DMS 273 treated with DMSO at 0.1 percent for 48 hours (cell line): ENCODE results near the gene MPP2.
"Not testable (repeated sequence)": the region's sequence is repeated elsewhere in the genome, so short reads cannot be mapped to it uniquely, and the experiment has no call there.

Experiments
- DNase-seq: peaks from one replicate; lab custom pipeline; 2025; lab: John Stamatoyannopoulos, UW

The MPP2 gene

DNA sequence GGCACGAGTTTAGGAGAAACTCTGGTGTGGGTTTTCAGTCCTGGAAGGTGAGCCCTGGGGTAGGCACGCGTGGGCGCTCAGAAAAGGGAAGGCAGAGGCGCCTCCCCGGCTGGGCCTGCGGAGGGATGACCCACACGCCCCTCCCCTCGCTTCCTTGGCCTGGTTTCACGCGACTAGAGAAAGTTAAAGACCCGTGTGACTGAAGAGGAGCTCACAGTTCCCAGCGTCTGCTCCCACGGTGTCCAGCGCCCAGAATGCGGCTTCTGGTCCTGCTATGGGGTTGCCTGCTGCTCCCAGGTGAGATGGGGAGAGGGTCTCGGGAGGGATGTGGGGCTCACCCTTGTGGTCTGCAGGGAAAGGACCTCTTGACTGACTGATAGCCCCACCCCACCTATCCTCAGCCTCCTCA is 60.4 kb downstream of the MPP2 start, which contains the start of gene CD300LG:
Gene CD300LG, plus strand, starts transcription at position 214 of the 409 bp plus-strand sequence. Its CDS starts 41 bp downstream, at position 255.
- DNase-seq = no peak

GRCh38 chr17:43846221-43846712 is 61.1 kb downstream of the MPP2 start:
- DNase-seq = peak; percentile 43

DNA sequence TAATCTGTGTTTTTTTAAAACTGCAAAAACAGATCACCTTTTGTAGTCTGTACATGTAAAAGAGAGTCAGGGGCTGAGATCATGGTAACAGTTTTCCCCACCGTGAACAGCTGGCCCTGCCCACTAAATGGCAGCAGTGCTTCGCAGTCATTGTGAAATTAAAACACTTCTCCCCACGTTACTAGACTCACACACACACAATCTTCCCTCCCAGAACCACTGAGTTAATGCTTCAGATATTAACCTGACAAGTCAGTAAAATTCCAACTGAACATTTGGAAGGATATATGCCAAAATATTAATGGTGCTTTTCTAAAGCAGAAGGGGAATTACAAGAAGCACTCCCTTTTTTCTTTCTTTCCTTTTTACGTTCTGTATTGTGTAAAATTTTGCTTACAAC is 61.6 kb downstream of the MPP2 start:
- DNase-seq = no peak

- DNase-seq = no peak
These were observed 63.1 kb downstream of the MPP2 start for GRCh38 chr17:43844241-43844640.

GRCh38 chr17:43842975-43843325 is 64.4 kb downstream of the MPP2 start:
- DNase-seq = no peak

DNA sequence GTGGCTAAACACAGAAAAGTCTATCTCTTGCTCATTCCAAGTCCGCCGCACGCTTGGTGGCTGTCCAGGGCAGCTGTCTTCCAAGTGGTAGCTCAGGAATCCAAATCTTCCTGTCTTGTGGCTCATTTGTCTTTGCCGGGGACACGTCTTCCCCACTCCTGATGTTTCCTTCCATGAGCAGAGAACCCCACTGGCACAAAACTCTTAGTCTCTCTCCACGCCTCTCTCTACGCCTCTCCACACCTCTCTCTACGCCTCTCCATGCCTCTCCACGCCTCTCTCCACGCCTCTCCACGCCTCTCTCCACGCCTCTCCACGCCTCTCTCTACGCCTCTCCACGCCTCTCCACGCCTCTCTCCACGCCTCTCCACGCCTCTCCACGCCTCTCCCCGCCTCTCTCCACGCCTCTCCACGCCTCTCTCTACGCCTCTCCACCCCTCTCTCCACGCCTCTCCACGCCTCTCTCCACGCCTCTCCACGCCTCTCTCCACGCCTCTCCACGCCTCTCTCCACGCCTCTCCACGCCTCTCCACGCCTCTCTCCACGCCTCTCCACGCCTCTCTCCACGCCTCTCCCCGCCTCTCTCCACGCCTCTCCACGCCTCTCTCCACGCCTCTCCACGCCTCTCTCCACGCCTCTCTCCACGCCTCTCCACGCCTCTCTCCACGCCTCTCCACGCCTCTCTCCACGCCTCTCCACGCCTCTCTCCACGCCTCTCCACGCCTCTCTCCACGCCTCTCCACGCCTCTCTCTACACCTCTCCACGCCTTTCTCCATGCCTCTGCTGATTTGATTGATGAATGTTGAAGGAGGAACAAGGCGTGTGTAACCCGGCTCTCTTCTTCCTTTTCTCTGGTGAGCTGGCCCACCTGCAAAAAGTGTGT is 65.0 kb downstream of the MPP2 start:
- not testable (repeated sequence) for DNase-seq

GRCh38 chr17:43841282-43841681 is 66.1 kb downstream of the MPP2 start:
- DNase-seq = no peak

- no peak for DNase-seq
These were observed 66.5 kb downstream of the MPP2 start for GRCh38 chr17:43840814-43841213.

DNA sequence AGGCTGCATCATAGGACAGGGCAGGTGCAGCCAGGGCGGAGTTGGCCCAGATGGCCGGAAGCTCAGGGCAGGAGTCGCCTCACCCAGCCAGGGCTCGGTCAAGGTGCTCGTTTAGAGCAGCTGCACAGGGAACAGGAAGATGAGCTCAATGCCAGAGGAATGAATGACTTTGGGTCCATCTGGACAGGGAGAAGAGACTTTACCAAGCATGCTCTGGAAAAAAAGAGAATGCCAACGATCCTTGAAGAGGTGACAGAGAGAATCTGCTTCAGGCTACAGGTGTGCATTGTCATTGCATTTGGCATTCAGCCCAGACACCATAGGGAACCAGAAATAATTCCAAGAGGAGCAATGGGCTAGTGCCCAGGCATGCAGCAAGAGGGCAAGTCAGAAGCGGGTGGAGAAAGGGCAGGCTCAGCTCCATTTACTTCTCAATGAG is 67.6 kb downstream of the MPP2 start:
- no peak for DNase-seq

- DNase-seq = no peak
These were observed 73.2 kb downstream of the MPP2 start for GRCh38 chr17:43834106-43834505.

DNA sequence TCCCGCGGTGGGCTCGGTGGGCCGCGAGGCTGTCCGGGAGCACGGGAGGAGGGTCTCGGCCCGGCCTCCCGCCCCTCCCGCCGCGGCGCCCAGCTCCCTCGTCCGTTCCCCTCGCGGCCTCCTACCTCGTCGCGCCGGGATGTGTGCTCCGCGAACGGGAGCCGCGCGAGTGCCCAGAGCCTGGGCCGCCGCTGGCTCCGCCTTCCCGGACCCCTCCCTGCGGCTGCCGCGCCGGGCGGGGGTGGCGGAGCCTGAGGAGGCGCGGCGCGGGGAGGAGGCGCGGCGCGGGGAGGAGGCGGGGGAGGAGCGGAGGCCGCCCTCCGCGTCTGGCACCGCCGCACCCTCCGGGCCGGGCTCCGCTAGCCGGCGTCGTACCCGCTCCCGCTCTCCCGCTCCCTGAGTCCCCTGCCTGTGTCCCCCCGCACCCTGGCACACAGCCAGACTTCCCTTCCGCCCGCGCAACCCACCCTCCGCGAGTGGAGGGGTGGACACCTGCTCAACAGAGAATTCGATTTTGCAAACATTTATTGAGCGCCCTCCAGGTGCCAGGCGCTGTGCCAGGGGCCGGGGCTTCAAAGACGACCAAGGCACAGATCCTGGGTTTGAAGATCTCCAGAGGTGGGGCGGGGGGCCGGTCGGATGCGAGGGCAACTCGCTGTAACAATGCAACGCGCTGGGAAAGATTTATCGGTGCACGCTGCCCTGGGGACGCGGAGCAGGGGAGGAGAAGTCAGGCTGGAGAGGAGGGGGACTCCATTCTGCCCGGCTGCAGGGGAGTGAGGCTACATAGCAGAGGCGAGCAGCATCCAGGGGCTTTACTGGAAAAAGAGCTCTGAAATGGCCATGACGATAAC is 74.1 kb downstream of the MPP2 start, which contains the start of gene MPP3:
Gene MPP3, minus strand, starts transcription at position 171 of the 854 bp plus-strand sequence. CDS start 1,240 bp downstream, outside the sequence.
- DNase-seq = no peak

- no peak for DNase-seq
These were observed 75.0 kb downstream of the MPP2 start for GRCh38 chr17:43832168-43832975.

DNA sequence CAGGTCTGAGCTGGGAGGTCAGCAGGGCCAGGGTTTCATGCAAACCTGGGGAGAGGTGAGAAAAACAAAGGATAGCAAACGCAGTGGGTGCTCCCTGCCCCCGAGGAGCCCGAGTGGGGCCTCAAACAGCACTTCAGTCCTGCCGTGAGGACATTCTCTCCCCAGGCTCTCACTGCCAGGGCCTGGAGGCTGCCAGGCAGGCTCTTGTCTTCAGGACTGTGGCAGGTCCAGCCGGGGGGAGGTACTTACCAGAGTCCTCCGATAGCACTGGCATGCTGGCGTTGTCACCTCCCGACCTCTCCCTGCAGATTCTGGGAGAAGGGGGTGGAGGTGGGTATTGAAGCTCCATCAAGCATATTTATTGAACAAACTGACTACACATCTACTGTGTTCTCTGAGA is 75.7 kb downstream of the MPP2 start:
- DNase-seq = no peak

GRCh38 chr17:43830510-43831140 is 76.7 kb downstream of the MPP2 start:
- DNase-seq = no peak

- no peak for DNase-seq
These were observed 77.6 kb downstream of the MPP2 start for GRCh38 chr17:43829738-43830137.

DNA sequence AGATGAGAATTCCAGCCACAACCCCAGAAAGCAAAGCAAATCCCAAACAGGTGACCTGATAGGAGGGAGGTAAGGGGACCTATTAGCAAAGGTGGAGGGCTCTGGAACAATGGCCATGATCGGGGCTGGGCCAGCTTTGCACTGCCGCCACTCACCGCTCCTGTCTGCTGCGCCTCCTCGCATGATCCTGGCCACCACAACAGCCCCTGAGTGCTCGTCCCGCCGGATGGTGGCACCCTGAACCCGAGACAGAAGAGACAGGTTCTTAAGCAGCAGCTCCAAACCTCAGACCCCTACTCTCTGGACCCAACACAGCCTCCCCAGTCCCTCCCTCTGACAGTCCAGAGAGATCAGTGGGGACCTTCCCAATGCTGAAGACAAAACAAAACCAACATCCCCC is 79.7 kb downstream of the MPP2 start:
- DNase-seq = no peak

DNA sequence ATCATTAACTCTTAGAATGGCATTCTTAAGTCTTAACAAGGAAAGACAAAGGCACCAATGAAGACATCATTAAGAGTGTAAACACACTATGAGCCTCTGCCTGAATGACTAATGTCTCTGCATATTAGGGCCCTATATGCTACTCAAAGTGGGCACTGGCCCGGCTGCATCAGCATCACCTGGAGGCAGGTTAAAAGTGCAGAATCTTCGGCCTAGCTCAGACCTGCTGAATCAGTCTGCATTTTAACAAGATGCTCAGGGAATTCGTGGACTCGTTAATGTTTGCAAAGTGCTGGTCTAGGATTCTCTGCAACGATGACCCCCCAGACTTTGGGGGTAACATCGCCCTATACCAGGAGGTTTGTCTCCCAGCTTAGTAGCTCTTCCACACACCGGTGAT is 81.1 kb downstream of the MPP2 start:
- no peak for DNase-seq

DNA sequence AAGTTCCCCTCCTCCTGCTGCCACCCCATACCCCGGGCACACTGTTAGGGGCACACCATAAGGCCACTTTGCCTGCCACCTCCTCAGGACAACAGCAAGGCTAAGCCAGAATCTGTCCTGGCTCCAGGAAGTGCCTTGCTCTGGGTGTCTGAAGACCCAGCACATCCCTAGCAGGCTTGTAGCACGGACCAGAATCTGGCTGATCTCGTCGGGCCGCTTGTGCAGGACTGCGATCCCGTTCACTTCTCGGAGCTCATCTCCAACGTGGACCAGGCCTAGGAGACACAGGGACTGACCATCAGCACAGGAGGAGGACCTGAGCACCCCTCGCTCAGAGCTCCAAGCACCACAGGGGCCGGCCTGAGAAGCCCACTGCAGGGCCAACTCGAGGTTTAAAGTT is 81.8 kb downstream of the MPP2 start:
- no peak for DNase-seq
